Right lobe of liver (tissue), 4 donors: ENCODE data around the gene CTSZ.

Experiments
- POLR2A ChIP-seq: fragments of 450-650 bp; IDR thresholded peaks from one replicate; pipeline ENCODE4 v1.6.1; 2017; ENCODE audit warnings: antibody characterized with exemption, mild to moderate bottlenecking
- TF ChIP-seq, protein P1 (sequence below), 4 donors: fragments of 200-600 bp in 3 of 4; fragments of 450-650 bp in 1 of 4; IDR thresholded peaks; one replicate each; pipeline versions ENCODE4 v1.5.1 to v1.8.0; 2016 to 2022; ENCODE audit warnings: antibody characterized with exemption in 4 of 4, mild to moderate bottlenecking in 2 of 4
- donor health status: DM: no; HTN: no; CAD: no.
- donor health status: DM: no; HTN: no; CAD: no.
- donor health status: DM: no; HTN: yes; CAD: no.

DNA sequence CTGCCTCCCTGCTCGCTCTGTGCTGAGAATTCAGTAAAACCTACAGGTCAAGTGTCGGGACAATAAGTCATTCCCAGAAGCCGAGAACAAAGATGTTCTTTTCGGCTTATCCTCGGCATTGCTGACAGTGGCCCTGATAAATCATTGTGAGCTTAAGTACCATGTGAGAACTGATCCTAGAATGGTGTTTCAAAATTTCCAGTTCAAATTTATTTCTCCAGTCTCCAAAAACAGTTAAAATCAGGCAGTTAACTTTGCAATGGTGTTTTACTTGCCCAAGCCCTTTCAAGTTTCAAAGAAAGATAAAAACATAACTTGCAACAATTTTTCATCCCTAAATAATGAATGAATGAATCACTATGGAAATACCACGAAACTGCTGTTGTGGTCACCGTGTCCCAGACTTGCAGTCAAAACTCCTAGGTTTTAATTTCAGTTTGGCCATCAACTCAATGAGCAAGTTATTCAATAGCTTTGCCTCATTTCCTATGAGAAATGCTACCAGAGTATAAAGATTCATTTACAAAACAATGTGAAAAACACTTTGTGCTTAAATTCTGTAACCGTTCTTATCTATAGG lies 20.8 kb upstream of the CTSZ start:
- TF ChIP-seq, protein P1, sequence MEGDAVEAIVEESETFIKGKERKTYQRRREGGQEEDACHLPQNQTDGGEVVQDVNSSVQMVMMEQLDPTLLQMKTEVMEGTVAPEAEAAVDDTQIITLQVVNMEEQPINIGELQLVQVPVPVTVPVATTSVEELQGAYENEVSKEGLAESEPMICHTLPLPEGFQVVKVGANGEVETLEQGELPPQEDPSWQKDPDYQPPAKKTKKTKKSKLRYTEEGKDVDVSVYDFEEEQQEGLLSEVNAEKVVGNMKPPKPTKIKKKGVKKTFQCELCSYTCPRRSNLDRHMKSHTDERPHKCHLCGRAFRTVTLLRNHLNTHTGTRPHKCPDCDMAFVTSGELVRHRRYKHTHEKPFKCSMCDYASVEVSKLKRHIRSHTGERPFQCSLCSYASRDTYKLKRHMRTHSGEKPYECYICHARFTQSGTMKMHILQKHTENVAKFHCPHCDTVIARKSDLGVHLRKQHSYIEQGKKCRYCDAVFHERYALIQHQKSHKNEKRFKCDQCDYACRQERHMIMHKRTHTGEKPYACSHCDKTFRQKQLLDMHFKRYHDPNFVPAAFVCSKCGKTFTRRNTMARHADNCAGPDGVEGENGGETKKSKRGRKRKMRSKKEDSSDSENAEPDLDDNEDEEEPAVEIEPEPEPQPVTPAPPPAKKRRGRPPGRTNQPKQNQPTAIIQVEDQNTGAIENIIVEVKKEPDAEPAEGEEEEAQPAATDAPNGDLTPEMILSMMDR (IDR thresholded peaks at IDR 0.05), result no peak
- no peak for TF ChIP-seq POLR2A
